Fibroblast of villous mesenchyme (primary cell): ENCODE data around the gene ERFE. TPM values are rescaled to one million over a fixed set of nuclear protein-coding genes. Genes with fewer than 3 reads are reported as not detected.

Experiments used
- DNase-seq: peaks from one replicate; pipeline ENCODE4 v3.0.0-alpha.2; 2010; ENCODE audit warnings: low read depth
- H3K4me3 ChIP-seq: 2 replicates; pipeline ENCODE4 v1.5.1; 2011; ENCODE audit warnings: low read depth, mild to moderate bottlenecking, low read length
- CTCF ChIP-seq: IDR thresholded peaks from 2 replicates; pipeline ENCODE4 v1.5.1; 2012; ENCODE audit warnings: low read depth, mild to moderate bottlenecking, low read length; ENCODE audit not compliant: insufficient read depth
- total RNA-seq: library from RNA; depleted of rRNA; stranded (reverse); fragments of >200 nt; gene quantifications from 2 replicates; pipeline ENCODE4 v1.2.3, GENCODE V29; 2012

Gene ERFE
- total RNA-seq, 1 donor: 0.86 TPM

DNA sequence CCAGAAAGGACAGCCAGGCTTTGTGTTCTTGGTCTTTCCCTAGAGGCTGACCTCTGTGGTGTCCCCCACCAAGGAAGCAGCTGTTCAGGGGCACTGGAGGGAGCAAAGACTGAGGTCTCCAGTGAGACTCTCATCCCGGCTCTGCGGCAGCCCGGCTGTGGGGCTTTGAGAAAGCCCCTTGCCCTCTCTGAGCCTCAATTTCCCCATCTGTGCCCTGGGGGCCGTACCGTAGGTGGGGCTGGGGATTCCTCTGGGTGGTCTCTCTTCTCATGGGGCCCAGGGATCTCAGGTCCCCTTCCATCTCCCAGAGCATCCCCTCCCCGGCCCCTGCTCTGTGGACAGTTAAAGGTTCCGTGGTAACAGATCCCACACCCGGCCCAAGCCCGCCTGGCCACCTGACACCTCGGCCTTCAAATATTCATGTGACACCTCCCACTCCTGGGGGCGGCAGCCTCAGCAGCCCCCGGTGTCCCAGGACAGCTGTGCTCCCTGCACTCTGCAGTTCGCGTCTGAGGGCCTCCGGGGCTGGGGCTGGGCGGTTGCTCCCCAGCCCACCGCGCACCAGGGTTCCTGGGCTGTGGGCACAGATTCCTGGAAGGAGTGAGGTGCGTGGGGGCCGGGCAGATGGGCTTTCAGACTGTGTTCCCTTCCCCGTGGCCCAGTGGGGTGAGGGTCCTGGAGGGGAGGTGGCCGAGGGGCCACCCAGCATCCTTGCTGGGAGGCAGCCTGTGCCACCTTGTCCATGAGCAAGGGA lies 35.4 kb upstream of the ERFE start:
- no peak for TF ChIP-seq CTCF
- no peak for DNase-seq
- no peak overlapping the region for H3K4me3 ChIP-seq

GRCh38 chr2:238123991-238124470 lies 34.7 kb upstream of the ERFE start:
- no peak for TF ChIP-seq CTCF
- H3K4me3 ChIP-seq: no peak overlapping the region
- no peak for DNase-seq

- no peak for DNase-seq
- no peak for TF ChIP-seq CTCF
- H3K4me3 ChIP-seq: no peak overlapping the region
These were observed 34.2 kb upstream of the ERFE start for GRCh38 chr2:238124488-238125126.

DNA sequence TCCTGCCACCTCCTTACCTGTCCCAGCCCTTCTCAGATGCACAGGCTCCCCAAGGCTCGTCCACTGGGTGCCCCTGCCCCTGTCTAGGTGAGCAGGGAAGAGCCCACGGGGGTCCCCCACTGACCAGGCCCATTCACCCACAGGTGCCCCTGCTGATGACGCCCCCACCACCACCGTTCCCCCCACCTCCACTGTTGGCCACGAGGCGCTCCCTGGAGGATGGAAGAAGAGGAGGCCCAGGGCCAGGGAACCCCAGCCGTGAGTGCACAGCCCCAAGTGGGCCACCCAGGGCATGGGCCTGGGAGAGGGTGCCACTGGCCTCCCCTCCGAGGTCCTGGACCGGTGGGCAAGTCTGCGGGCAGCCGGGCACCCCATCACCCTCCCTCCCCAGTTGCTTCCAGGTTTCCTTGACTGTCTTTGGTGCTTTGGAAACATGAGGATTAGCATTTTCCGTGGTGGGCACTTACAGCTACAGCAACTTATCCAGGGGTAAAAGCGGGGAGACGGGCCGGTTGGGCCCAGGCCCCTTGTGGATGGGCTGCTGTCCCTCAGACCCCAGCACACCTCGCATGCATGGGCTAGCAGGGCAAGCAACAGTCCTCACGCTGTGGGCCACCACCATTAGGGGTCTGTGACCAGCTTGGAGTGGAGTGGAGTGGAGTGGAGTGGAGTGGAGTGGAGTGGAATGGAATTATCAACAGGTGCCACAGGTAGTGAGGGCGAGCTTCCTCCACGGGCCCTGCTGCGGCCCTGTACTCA lies 33.5 kb upstream of the ERFE start:
- TF ChIP-seq CTCF: no peak
- DNase-seq: no peak
- H3K4me3 ChIP-seq: no peak overlapping the region

DNA sequence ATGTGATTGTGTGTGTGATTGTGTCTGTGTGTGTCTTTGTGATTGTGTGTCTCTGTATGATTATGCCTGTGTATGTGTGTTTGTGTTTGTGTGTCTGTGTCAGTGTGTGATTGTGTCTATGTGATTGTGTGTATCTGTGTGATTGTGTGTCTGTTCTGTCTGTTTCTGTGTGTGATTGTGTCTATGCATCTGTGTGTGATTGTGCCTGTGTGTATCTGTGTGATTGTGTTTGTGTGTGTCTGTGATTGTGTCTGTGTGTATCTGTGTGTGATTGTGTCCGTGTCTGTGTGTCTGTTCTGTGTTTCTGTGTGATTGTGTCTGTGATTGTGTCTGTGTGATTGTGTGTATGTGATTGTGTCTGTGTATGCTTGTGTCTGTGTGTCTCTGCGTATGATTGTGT lies 32.4 kb upstream of the ERFE start:
- DNase-seq: no peak
- TF ChIP-seq CTCF: no peak
- H3K4me3 ChIP-seq: no peak overlapping the region

GRCh38 chr2:238126775-238127164 lies 32.0 kb upstream of the ERFE start:
- no peak overlapping the region for H3K4me3 ChIP-seq
- no peak for TF ChIP-seq CTCF
- no peak for DNase-seq
